Testis (tissue), 2 donors: ENCODE data around the gene NPIPA3.

Experiments
- CTCF ChIP-seq, 3 experiments: fragments of 450-650 bp in 2 of 3; fragments of 200-600 bp in 1 of 3; sonication (generic) in 1 of 3; IDR thresholded peaks; one replicate each; pipeline ENCODE4 v1.5.1; 2016 to 2019; ENCODE audit warnings: antibody characterized with exemption in 3 of 3, mild to moderate bottlenecking in 2 of 3, moderate library complexity in 1 of 3
- POLR2A ChIP-seq: fragments of 450-650 bp; IDR thresholded peaks from one replicate; pipeline ENCODE4 v1.6.1; 2017; ENCODE audit warnings: antibody characterized with exemption, mild to moderate bottlenecking, moderate library complexity

- TF ChIP-seq CTCF (IDR thresholded peaks at IDR 0.05) (no peak), POLR2A (no peak)
Observed at GRCh38 chr16:14672403-14672971, 30.7 kb upstream of the NPIPA3 start.
